K562 (cell line): ENCODE measurements around the gene GPR42. TPM values are rescaled to one million over a fixed set of nuclear protein-coding genes. Genes with fewer than 3 reads are reported as not detected.
A peak's percentile ranks its signal among the peaks of the same experiment; 100 is the strongest.

Experiments used
- BDP1 ChIP-seq: IDR thresholded peaks from 3 replicates; pipeline ENCODE4 v1.6.1; 2011; ENCODE audit not compliant: insufficient read length, insufficient read depth
- CTBP1 ChIP-seq: fragments of 450-650 bp; IDR thresholded peaks from 2 replicates; pipeline ENCODE4 v1.6.1; 2016; ENCODE audit warnings: borderline replicate concordance
- ETV6 ChIP-seq, 3 experiments: fragments of 150-350 bp in 1 of 3; sonication (generic) in 1 of 3; formaldehyde crosslinking in 1 of 3; IDR thresholded peaks; 2 replicates each; pipeline versions ENCODE4 v1.6.1 to v1.8.0; 2014 to 2022; ENCODE audit warnings: borderline replicate concordance in 2 of 3, low read depth in 2 of 3, antibody characterized with exemption in 1 of 3, low read length in 1 of 3, mild to moderate bottlenecking in 1 of 3, missing genetic modification reagents in 1 of 3
- FIP1L1 ChIP-seq: fragments of 200-400 bp; formaldehyde crosslinking; IDR thresholded peaks from 2 replicates; pipeline ENCODE4 v1.6.1; 2018; ENCODE audit warnings: mild to moderate bottlenecking, low read depth, low read length; ENCODE audit not compliant: poor library complexity, severe bottlenecking
- FOXJ2 ChIP-seq: fragments of 200-800 bp; sonication (Bioruptor generic); IDR thresholded peaks from 2 replicates; pipeline ENCODE4 v1.6.1; 2016; ENCODE audit warnings: missing genetic modification characterization, missing compliant biosample characterization
- GTF2A2 ChIP-seq: IDR thresholded peaks from 2 replicates; pipeline ENCODE4 v1.6.1; 2016; ENCODE audit warnings: mild to moderate bottlenecking, missing genetic modification characterization, missing compliant biosample characterization
- NFE2L1 ChIP-seq: fragments of 450-650 bp; IDR thresholded peaks from 2 replicates; pipeline ENCODE4 v1.6.1; 2016; ENCODE audit warnings: missing genetic modification characterization, low read depth, mild to moderate bottlenecking, missing compliant biosample characterization, moderate library complexity, borderline replicate concordance
- NUFIP1 ChIP-seq: fragments of 450-650 bp; IDR thresholded peaks from 2 replicates; pipeline ENCODE4 v1.6.1; 2018; ENCODE audit not compliant: partially characterized antibody
- POLR2A ChIP-seq: fragments of 450-650 bp; conservative IDR thresholded peaks from 2 replicates; pipeline ENCODE4 v1.6.1; 2016
- YY1 ChIP-seq, 3 experiments: IDR thresholded peaks; 2 replicates each; pipeline ENCODE4 v1.6.1; 2011; ENCODE audit warnings: low read length in 2 of 3, mild to moderate bottlenecking in 2 of 3, moderate library complexity in 2 of 3, borderline replicate concordance in 1 of 3, control low read depth in 1 of 3, low read depth in 1 of 3; ENCODE audit not compliant: insufficient read depth in 3 of 3, insufficient replicate concordance in 2 of 3, control insufficient read depth in 1 of 3, insufficient read length in 1 of 3; ENCODE audit errors: extremely low read depth in 1 of 3
- ZNF217 ChIP-seq: sonication (generic); formaldehyde crosslinking; IDR thresholded peaks from 2 replicates; pipeline ENCODE4 v1.8.0; 2022; ENCODE audit warnings: mild to moderate bottlenecking, missing genetic modification reagents
- ZNF655 ChIP-seq: fragments of 250-450 bp; sonication (Bioruptor Pico); IDR thresholded peaks from 2 replicates; pipeline ENCODE4 v1.5.0; 2021
- polyA plus RNA-seq, 8 experiments: library from polyadenylated mRNA; depleted of rRNA in 4 of 8; stranded (reverse) in 5 of 8; unstranded in 3 of 8; fragments of >200 nt; fragmentation: Nextera tagmentation in 2 of 8; fragmentation: Illumina TruSeq in 1 of 8; extraction: Ambion mirVana in 2 of 8; extraction: Trizol in 1 of 8; gene quantifications; 2 replicates each; pipeline versions ENCODE4 v1.2.1 to v1.2.3, GENCODE V29; 2011 to 2014; ENCODE audit warnings: inconsistent platforms in 1 of 8, missing spikeins in 1 of 8
- total RNA-seq, 7 experiments: library from RNA; depleted of rRNA in 6 of 7; stranded (reverse); fragments of >200 nt in 6 of 7; fragmentation: Illumina TruSeq in 2 of 7; extraction: Trizol in 2 of 7; gene quantifications; 2 replicates each; pipeline versions ENCODE4 v1.2.1 to v1.2.3, GENCODE V29; 2011 to 2021; ENCODE audit warnings: low replicate concordance in 1 of 7
- TF ChIP-seq, protein P1 (sequence below), 2 experiments: fragments of 450-650 bp in 1 of 2; sonication (generic) in 1 of 2; formaldehyde crosslinking in 1 of 2; IDR thresholded peaks; 2 replicates each; pipeline versions ENCODE4 v1.7.1 to v1.9.0; 2016 to 2022; ENCODE audit warnings: inconsistent platforms in 1 of 2, mild to moderate bottlenecking in 1 of 2, missing genetic modification reagents in 1 of 2
- TF ChIP-seq, protein P2 (sequence below): fragments of 250-450 bp; sonication (Bioruptor Pico); IDR thresholded peaks from 2 replicates; pipeline ENCODE4 v1.8.0; 2021; ENCODE audit warnings: mild to moderate bottlenecking, moderate library complexity

The GPR42 gene
- total and polyA plus RNA-seq, 9 of the 15 experiments (the other 6 are each of a cell fraction or from before 2014, with no cell fraction given): not detected

DNA sequence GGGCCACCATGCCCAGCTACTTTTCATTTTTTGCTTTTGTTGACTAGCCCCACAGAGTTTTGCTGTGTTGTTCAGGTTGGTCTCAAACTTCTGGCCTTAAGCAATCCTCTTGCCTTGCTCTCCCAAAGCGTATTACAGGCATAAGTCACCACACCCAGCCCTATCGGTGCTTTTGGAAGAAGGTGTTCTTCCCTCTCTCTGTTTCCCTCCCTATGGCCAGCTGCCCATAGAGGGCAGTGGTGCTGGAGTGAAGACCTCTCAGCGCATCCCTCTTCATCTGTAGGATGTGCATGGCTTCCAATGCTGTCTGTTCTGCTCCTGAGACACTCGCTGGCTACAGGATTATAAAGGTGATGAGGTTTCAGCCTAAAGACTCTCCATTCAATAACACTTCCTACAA lies 43.2 kb upstream of the GPR42 start (continued):
- TF ChIP-seq, protein P1, sequence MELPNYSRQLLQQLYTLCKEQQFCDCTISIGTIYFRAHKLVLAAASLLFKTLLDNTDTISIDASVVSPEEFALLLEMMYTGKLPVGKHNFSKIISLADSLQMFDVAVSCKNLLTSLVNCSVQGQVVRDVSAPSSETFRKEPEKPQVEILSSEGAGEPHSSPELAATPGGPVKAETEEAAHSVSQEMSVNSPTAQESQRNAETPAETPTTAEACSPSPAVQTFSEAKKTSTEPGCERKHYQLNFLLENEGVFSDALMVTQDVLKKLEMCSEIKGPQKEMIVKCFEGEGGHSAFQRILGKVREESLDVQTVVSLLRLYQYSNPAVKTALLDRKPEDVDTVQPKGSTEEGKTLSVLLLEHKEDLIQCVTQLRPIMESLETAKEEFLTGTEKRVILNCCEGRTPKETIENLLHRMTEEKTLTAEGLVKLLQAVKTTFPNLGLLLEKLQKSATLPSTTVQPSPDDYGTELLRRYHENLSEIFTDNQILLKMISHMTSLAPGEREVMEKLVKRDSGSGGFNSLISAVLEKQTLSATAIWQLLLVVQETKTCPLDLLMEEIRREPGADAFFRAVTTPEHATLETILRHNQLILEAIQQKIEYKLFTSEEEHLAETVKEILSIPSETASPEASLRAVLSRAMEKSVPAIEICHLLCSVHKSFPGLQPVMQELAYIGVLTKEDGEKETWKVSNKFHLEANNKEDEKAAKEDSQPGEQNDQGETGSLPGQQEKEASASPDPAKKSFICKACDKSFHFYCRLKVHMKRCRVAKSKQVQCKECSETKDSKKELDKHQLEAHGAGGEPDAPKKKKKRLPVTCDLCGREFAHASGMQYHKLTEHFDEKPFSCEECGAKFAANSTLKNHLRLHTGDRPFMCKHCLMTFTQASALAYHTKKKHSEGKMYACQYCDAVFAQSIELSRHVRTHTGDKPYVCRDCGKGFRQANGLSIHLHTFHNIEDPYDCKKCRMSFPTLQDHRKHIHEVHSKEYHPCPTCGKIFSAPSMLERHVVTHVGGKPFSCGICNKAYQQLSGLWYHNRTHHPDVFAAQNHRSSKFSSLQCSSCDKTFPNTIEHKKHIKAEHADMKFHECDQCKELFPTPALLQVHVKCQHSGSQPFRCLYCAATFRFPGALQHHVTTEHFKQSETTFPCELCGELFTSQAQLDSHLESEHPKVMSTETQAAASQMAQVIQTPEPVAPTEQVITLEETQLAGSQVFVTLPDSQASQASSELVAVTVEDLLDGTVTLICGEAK (IDR thresholded peaks at IDR 0.05): no peak
- TF ChIP-seq, protein P1 (CRISPR knock-in tag; IDR thresholded peaks at IDR 0.05): no peak
- no peak for TF ChIP-seq BDP1
- TF ChIP-seq FOXJ2 (tag): no peak
- TF ChIP-seq FIP1L1: no peak
- TF ChIP-seq ZNF217 (CRISPR knock-in tag): no peak
- no peak for TF ChIP-seq POLR2A
- TF ChIP-seq ZNF655 (CRISPR knock-in tag): no peak
- TF ChIP-seq CTBP1: peak; percentile 83
- no peak for TF ChIP-seq ETV6 (IDR thresholded peaks at IDR 0.05; ENCODE audit: borderline replicate concordance in 1 of 2, low read depth in 2 of 2, low read length in 1 of 2)
- TF ChIP-seq ETV6 (CRISPR knock-in tag; IDR thresholded peaks at IDR 0.05; ENCODE audit: borderline replicate concordance): no peak
- no peak for TF ChIP-seq NFE2L1 (tag)
- no peak for TF ChIP-seq NUFIP1
- peak in 1 of 3 experiments; percentile 19 for TF ChIP-seq YY1 (IDR thresholded peaks at IDR 0.05; ENCODE audit: borderline replicate concordance in 1 of 3, control insufficient read depth in 1 of 3, extremely low read depth in 1 of 3, insufficient read depth in 3 of 3, insufficient read length in 1 of 3, insufficient replicate concordance in 2 of 3, low read depth in 1 of 3, low read length in 2 of 3)
- TF ChIP-seq, protein P2, sequence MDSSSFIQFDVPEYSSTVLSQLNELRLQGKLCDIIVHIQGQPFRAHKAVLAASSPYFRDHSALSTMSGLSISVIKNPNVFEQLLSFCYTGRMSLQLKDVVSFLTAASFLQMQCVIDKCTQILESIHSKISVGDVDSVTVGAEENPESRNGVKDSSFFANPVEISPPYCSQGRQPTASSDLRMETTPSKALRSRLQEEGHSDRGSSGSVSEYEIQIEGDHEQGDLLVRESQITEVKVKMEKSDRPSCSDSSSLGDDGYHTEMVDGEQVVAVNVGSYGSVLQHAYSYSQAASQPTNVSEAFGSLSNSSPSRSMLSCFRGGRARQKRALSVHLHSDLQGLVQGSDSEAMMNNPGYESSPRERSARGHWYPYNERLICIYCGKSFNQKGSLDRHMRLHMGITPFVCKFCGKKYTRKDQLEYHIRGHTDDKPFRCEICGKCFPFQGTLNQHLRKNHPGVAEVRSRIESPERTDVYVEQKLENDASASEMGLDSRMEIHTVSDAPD: no peak
- no peak for TF ChIP-seq GTF2A2 (tag)
